Natural killer cell (primary cell): Measurements from ENCODE around the gene ANP32E. TPM values are rescaled to one million over a fixed set of nuclear protein-coding genes. Genes with fewer than 3 reads are reported as not detected.

Source experiments
- ATAC-seq, 3 donors: fragments of 150-1000 bp in 2 of 3; fragments of 200-7000 bp in 1 of 3; cut with Tn5 transposase; 1 replicate in 1 of 3; 2 replicates in 2 of 3; pipeline ENCODE4 v1.10.0; 2021; ENCODE audit warnings: mild to moderate bottlenecking in 2 of 3, moderate library complexity in 2 of 3
- DNase-seq, 2 donors: peaks; one replicate each; pipeline versions ENCODE4 v3.0.0 to v3.0.0-alpha.2; 2013 to 2021; ENCODE audit warnings: mixed read lengths in 1 of 2
- H3K27ac ChIP-seq: one replicate; pipeline ENCODE4 v1.5.1; 2013; ENCODE audit warnings: mild to moderate bottlenecking, low read length
- H3K27me3 ChIP-seq: one replicate; pipeline ENCODE4 v1.6.1; 2013; ENCODE audit warnings: low read length; ENCODE audit not compliant: control insufficient read depth, insufficient read depth
- H3K36me3 ChIP-seq: one replicate; pipeline ENCODE4 v1.6.1; 2013; ENCODE audit warnings: low read length; ENCODE audit not compliant: control insufficient read depth, insufficient read depth
- H3K4me1 ChIP-seq: one replicate; pipeline ENCODE4 v1.6.1; 2013; ENCODE audit warnings: low read length; ENCODE audit not compliant: control insufficient read depth, insufficient read depth
- H3K4me3 ChIP-seq: one replicate; pipeline ENCODE4 v1.5.1; 2013; ENCODE audit warnings: low read length
- H3K9me3 ChIP-seq: one replicate; pipeline ENCODE4 v1.6.1; 2013; ENCODE audit warnings: low read length; ENCODE audit not compliant: control insufficient read depth, insufficient read depth
- H3K27ac Mint-ChIP-seq, 2 donors: one replicate each; pipeline ENCODE4 v1.8.0; 2022; ENCODE audit warnings: mild to moderate bottlenecking in 2 of 2, mixed read lengths in 2 of 2, moderate library complexity in 1 of 2
- H3K27me3 Mint-ChIP-seq, 2 donors: one replicate each; pipeline ENCODE4 v1.8.0; 2022; ENCODE audit warnings: low read depth in 2 of 2, mixed read lengths in 2 of 2
- H3K36me3 Mint-ChIP-seq: one replicate; pipeline ENCODE4 v1.8.0; 2022; ENCODE audit warnings: mixed read lengths
- H3K4me1 Mint-ChIP-seq, 2 donors: one replicate each; pipeline ENCODE4 v1.8.0; 2022; ENCODE audit warnings: mixed read lengths in 2 of 2
- H3K4me3 Mint-ChIP-seq: one replicate; pipeline ENCODE4 v1.8.0; 2022; ENCODE audit warnings: mild to moderate bottlenecking, moderate library complexity, mixed read lengths
- H3K9me3 Mint-ChIP-seq, 2 donors: one replicate each; pipeline ENCODE4 v1.8.0; 2022; ENCODE audit warnings: mixed read lengths in 2 of 2
- CTCF ChIP-seq: fragments of 200-600 bp; IDR thresholded peaks from one replicate; pipeline ENCODE4 v1.8.0; 2022; ENCODE audit warnings: antibody characterized with exemption
- WGBS: methylation state at CpG from one replicate; pipeline ENCODE4 v1.1.7; 2013; ENCODE audit warnings: missing lambda C conversion rate; ENCODE audit not compliant: insufficient coverage; 5-methylcytosine and 5-hydroxymethylcytosine counted together
- intact Hi-C: fragments of 100-400 bp; cut with micrococcal nuclease; formaldehyde crosslinking; loops from one replicate; pipeline ENCODE4 v1.14.2; 2022
- total RNA-seq, 4 donors: library from RNA; stranded (reverse); fragments of 120-200 nt in 1 of 4; gene quantifications; one replicate each; pipeline versions ENCODE4 v1.2.3 to v1.2.4, GENCODE V29; 2013 to 2022

ANP32E gene
- total RNA-seq, 3 donors from 2014 or later (not counting 1 experiment from before 2014, with no cell fraction given) = 50.7 to 56.9 (median 55.2) TPM

DNA sequence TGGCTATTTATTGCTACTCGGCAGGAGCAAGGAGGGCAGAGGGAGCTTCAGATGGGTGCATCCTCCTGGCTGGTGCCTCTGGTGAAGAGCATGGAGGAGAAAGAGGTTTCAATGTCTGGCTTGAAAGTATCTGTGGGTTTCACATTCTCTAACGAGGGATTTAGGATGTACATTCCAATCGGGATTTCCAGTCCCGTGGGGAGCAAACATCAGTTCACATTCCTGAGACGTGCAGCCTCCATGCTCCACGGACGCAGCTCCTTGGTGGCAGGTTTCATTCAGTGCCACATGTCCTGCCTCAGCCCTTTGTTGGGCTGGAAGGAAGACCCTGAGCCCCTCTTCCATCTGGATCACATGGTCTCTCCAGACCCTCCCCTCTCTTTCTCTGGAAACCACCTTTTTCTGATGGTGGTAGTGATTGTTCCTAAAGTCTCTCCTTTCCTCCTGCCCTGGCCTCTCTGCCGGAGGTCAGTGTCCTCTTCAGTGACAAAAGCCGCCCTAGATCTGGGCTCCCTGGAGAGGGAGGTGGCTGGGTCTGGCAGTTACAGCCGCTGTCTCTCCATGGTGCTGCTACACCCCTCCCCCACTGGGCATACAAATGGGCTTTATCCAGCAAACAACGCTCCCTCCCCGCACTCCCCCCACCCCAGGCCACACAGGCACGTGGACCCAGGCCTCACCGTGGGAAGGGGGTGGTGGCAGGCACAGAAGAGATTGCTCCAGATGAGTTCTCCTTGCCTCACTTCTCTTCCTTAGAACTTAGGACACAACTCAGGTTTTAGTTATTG is 20.8 kb upstream of the ANP32E start:
- H3K4me3 Mint-ChIP-seq = no peak overlapping the region
- WGBS = 21% methylated on average over 14 of the region's 14 CpGs
- H3K4me1 Mint-ChIP-seq = peaks cover 12 to 13% of the 10 kb centered on the region in 2 donors

DNA sequence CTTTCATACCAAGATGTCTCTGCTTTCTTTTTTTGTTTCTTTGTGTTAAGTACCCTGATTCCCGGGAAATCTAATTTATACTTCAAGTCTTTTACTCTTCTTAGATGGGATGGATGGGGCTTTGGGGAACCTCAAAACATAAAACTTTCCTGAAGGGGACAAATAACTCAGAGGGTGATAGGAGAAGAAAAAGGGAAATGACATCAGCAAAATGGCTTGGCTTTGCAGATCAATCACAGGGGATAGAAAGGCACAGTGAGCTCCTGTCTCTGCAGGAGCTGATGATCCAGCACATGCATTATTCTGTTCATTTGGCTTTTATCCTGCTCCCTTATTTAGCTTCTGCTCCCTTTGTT is 20.3 kb upstream of the ANP32E start:
- H3K36me3 Mint-ChIP-seq = no peaks in the 10 kb centered on the region
- no peak overlapping the region for H3K27ac Mint-ChIP-seq
- H3K36me3 ChIP-seq = no peaks in the 10 kb centered on the region
- H3K9me3 Mint-ChIP-seq = no peaks in the 10 kb centered on the region
- intact Hi-C loops = loop anchor here (5.0 to 10.0 kb wide), 3 partner anchors 66 to 741 kb away; partner anchors contain the start of genes ENSA and PRPF3
- H3K4me1 Mint-ChIP-seq = peaks cover 12 to 13% of the 10 kb centered on the region in 2 donors
- no peak for TF ChIP-seq CTCF
- ATAC-seq (no peak), DNase-seq (no peak)
- peak overlapping the region; percentile 8 for H3K4me3 Mint-ChIP-seq
- H3K4me3 ChIP-seq = no peak overlapping the region
- peaks cover 32 to 34% of the 10 kb centered on the region in 2 donors for H3K27me3 Mint-ChIP-seq
- peaks cover 13% of the 10 kb centered on the region for H3K4me1 ChIP-seq
- no peak overlapping the region for H3K27ac ChIP-seq
- H3K9me3 ChIP-seq = no peaks in the 10 kb centered on the region
- H3K27me3 ChIP-seq = peaks cover 36% of the 10 kb centered on the region
- no CpG with 5 or more reads among the region's 1 CpG for WGBS

More for the DNA sequence above, 20.8 kb upstream of the ANP32E start:
- H3K27ac Mint-ChIP-seq = no peak overlapping the region
- DNase-seq (no peak), ATAC-seq (no peak)
- Histone ChIP-seq H3K27ac (no peak overlapping the region), H3K27me3 (peaks cover 36% of the 10 kb centered on the region), H3K4me3 (no peak overlapping the region), H3K9me3 (no peaks in the 10 kb centered on the region), H3K4me1 (peaks cover 13% of the 10 kb centered on the region), H3K36me3 (no peaks in the 10 kb centered on the region)
- H3K27me3 Mint-ChIP-seq = peaks cover 32 to 34% of the 10 kb centered on the region in 2 donors
- TF ChIP-seq CTCF = no peak
- H3K9me3 Mint-ChIP-seq = no peaks in the 10 kb centered on the region
- H3K36me3 Mint-ChIP-seq = no peaks in the 10 kb centered on the region
- intact Hi-C loops = loop anchor here (5.0 to 10.0 kb wide), 3 partner anchors 66 to 741 kb away; partner anchors contain the start of genes ENSA and PRPF3

DNA sequence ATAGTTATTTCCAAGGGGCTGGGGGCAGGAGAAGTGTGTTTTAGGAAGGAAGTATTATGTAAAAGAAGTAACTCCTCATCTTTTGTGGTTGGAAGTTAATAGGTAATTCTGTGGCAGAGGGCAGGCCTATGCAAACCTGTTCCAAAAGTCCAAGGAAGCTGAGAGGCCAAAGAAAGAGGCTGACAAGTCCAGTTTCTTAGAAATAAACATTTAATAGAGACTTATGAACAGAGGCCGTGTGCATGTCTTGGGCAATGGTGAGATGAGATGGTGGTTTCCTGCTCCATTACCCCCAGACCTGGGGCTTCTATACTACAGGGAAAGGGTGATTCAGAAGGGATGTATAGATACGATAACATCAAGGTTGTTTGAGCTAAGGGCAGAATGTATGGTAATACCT is 14.0 kb upstream of the ANP32E start:
- H3K27me3 ChIP-seq = no peaks in the 10 kb centered on the region
- no peaks in the 10 kb centered on the region for H3K9me3 ChIP-seq
- no peaks in the 10 kb centered on the region for H3K36me3 ChIP-seq
- H3K27me3 Mint-ChIP-seq = no peaks in the 10 kb centered on the region
- ATAC-seq (no peak), DNase-seq (no peak)
- H3K4me1 Mint-ChIP-seq = no peaks in the 10 kb centered on the region
- no peaks in the 10 kb centered on the region for H3K36me3 Mint-ChIP-seq
- no peak for TF ChIP-seq CTCF
- intact Hi-C loops = loop anchor here (10.0 kb wide), 1 partner anchor 375 kb away; the partner anchor contains the start of gene ENSA
- WGBS = 61% methylated on average over 2 of the region's 2 CpGs
- no peak overlapping the region for H3K27ac ChIP-seq
- no peaks in the 10 kb centered on the region for H3K4me1 ChIP-seq
- no peak overlapping the region for H3K27ac Mint-ChIP-seq
- no peak overlapping the region for H3K4me3 ChIP-seq
- no peaks in the 10 kb centered on the region for H3K9me3 Mint-ChIP-seq
- no peak overlapping the region for H3K4me3 Mint-ChIP-seq
